ENCODE data around the gene ABHD6.

The ABHD6 gene

GRCh38 chr3:58193682-58194407, 43.7 kb upstream of the ABHD6 start:
- no peak overlapping the region for H2BK12ac ChIP-seq (ENCODE audit: low read length)
- WGBS (ENCODE audit: extremely low coverage, insufficient coverage, insufficient read length): no CpG with 5 or more reads among the region's 12 CpGs
- no peaks in the 10 kb centered on the region for H3K36me3 ChIP-seq (ENCODE audit: control insufficient read depth in 1 of 2, insufficient read depth in 2 of 2, low read length in 2 of 2)
- no peak overlapping the region for H4K8ac ChIP-seq (ENCODE audit: low read depth, low read length)
- no peak overlapping the region for H3K27ac ChIP-seq (ENCODE audit: low read depth, low read length)
- peaks cover 3 to 5% of the 10 kb centered on the region in 2 experiments for H3K4me1 ChIP-seq (ENCODE audit: control insufficient read depth in 1 of 2, insufficient read depth in 2 of 2, low read length in 2 of 2)
- no peak overlapping the region for H3K4ac ChIP-seq (ENCODE audit: low read depth, low read length)
- no peak overlapping the region for H3K18ac ChIP-seq (ENCODE audit: low read length)
- H3K79me1 ChIP-seq (ENCODE audit: low read length): no peaks in the 10 kb centered on the region
- no peak overlapping the region for H3K14ac ChIP-seq (ENCODE audit: low read length)
- H4K91ac ChIP-seq (ENCODE audit: low read depth, low read length): no peak overlapping the region
- H2BK120ac ChIP-seq (ENCODE audit: insufficient read depth, low read length, poor library complexity): no peak overlapping the region
- H2AK5ac ChIP-seq (ENCODE audit: low read length): no peak overlapping the region
- no peak overlapping the region for H3K4me2 ChIP-seq (ENCODE audit: low read length)
- H3K9ac ChIP-seq (ENCODE audit: low read length): no peak overlapping the region
- H4K12ac ChIP-seq (ENCODE audit: low read depth, low read length): no peak overlapping the region
- no peaks in the 10 kb centered on the region for H3K27me3 ChIP-seq (ENCODE audit: insufficient read depth, low read length)
- H3K9me3 ChIP-seq (ENCODE audit: insufficient read depth, low read depth, low read length): no peaks in the 10 kb centered on the region
- no peaks in the 10 kb centered on the region for H3K79me2 ChIP-seq (ENCODE audit: control insufficient read depth, insufficient read depth, low read length, poor library complexity)
- H3K4me3 ChIP-seq (ENCODE audit: low read depth, low read length): no peak overlapping the region
- no peak overlapping the region for H2BK5ac ChIP-seq (ENCODE audit: low read depth, low read length, poor library complexity)
- no peak overlapping the region for H2AFZ ChIP-seq (ENCODE audit: insufficient read depth, low read length, poor library complexity)
- no peak overlapping the region for H3K23ac ChIP-seq (ENCODE audit: low read length)
- DNase-seq: no peak

DNA sequence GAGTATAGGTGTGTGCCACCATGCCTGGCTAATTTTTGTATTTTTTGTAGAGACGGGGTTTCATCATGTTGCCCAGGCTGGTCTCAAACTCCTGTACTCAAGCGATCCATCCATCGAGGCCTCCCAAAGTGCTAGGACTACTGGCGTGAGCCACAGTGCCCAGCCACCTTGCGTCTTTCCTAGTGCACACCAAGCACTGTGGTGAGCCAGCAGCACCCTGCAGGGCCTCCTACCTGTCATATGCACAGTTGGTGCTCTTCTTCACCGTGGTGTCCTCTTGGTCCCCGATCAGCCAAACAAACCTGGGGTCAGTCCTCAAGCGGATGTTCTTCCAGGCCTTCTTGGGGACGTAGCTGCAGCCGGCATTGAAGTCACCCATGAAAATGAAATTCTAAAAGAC, 40.0 kb upstream of the ABHD6 start:
- Histone ChIP-seq H3K4me3 (ENCODE audit: low read depth, low read length) (no peak overlapping the region), H3K27ac (ENCODE audit: low read depth, low read length) (no peak overlapping the region), H2BK120ac (ENCODE audit: insufficient read depth, low read length, poor library complexity) (no peak overlapping the region), H2AK5ac (ENCODE audit: low read length) (no peak overlapping the region), H2BK5ac (ENCODE audit: low read depth, low read length, poor library complexity) (no peak overlapping the region), H4K8ac (ENCODE audit: low read depth, low read length) (no peak overlapping the region), H3K36me3 (ENCODE audit: control insufficient read depth in 1 of 2, insufficient read depth in 2 of 2, low read length in 2 of 2) (no peaks in the 10 kb centered on the region), H3K9me3 (ENCODE audit: insufficient read depth, low read depth, low read length) (peaks cover 3% of the 10 kb centered on the region), H3K23ac (ENCODE audit: low read length) (no peak overlapping the region), H3K79me1 (ENCODE audit: low read length) (no peaks in the 10 kb centered on the region), H3K4me1 (ENCODE audit: control insufficient read depth in 1 of 2, insufficient read depth in 2 of 2, low read length in 2 of 2) (peaks cover 0 to 2% of the 10 kb centered on the region in 2 experiments), H3K9ac (ENCODE audit: low read length) (no peak overlapping the region), H2BK12ac (ENCODE audit: low read length) (no peak overlapping the region), H4K91ac (ENCODE audit: low read depth, low read length) (no peak overlapping the region), H2AFZ (ENCODE audit: insufficient read depth, low read length, poor library complexity) (no peak overlapping the region), H4K12ac (ENCODE audit: low read depth, low read length) (no peak overlapping the region), H3K79me2 (ENCODE audit: control insufficient read depth, insufficient read depth, low read length, poor library complexity) (no peaks in the 10 kb centered on the region), H3K4me2 (ENCODE audit: low read length) (no peak overlapping the region), H3K18ac (ENCODE audit: low read length) (no peak overlapping the region), H3K27me3 (ENCODE audit: insufficient read depth, low read length) (no peaks in the 10 kb centered on the region), H3K4ac (ENCODE audit: low read depth, low read length) (no peak overlapping the region), H3K14ac (ENCODE audit: low read length) (no peak overlapping the region)
- WGBS (ENCODE audit: extremely low coverage, insufficient coverage, insufficient read length): no CpG with 5 or more reads among the region's 10 CpGs
- DNase-seq: no peak

DNA sequence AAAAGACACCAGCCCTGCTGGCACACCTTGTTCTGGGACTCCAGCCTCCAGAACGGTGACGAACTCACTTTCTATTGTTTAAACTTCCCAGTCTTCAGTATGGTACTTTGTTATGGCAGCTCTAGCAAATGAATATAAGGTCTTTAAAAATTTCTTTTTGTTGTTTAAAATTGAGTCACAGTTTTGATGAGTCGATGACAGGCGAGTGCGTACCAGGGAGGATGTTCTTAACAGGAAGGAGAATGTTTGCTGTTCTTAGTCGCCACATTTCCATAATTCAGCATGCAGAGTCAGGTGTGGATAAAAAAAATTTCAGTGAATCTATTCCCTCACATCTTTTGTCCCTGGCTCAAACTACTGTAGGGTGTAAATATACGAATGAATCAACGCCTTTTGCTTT, 39.2 kb upstream of the ABHD6 start:
- Histone ChIP-seq H2BK5ac (ENCODE audit: low read depth, low read length, poor library complexity) (no peak overlapping the region), H4K8ac (ENCODE audit: low read depth, low read length) (no peak overlapping the region), H3K27ac (ENCODE audit: low read depth, low read length) (no peak overlapping the region), H2BK120ac (ENCODE audit: insufficient read depth, low read length, poor library complexity) (no peak overlapping the region), H3K14ac (ENCODE audit: low read length) (no peak overlapping the region), H4K12ac (ENCODE audit: low read depth, low read length) (no peak overlapping the region), H4K91ac (ENCODE audit: low read depth, low read length) (no peak overlapping the region), H3K27me3 (ENCODE audit: insufficient read depth, low read length) (no peaks in the 10 kb centered on the region), H3K4ac (ENCODE audit: low read depth, low read length) (no peak overlapping the region), H3K9ac (ENCODE audit: low read length) (no peak overlapping the region), H3K79me2 (ENCODE audit: control insufficient read depth, insufficient read depth, low read length, poor library complexity) (no peaks in the 10 kb centered on the region), H3K36me3 (ENCODE audit: control insufficient read depth in 1 of 2, insufficient read depth in 2 of 2, low read length in 2 of 2) (no peaks in the 10 kb centered on the region), H3K4me2 (ENCODE audit: low read length) (no peak overlapping the region), H3K18ac (ENCODE audit: low read length) (no peak overlapping the region), H3K79me1 (ENCODE audit: low read length) (no peaks in the 10 kb centered on the region), H3K23ac (ENCODE audit: low read length) (no peak overlapping the region), H2BK12ac (ENCODE audit: low read length) (no peak overlapping the region), H3K4me3 (ENCODE audit: low read depth, low read length) (no peak overlapping the region), H2AFZ (ENCODE audit: insufficient read depth, low read length, poor library complexity) (no peak overlapping the region), H2AK5ac (ENCODE audit: low read length) (no peak overlapping the region), H3K9me3 (ENCODE audit: insufficient read depth, low read depth, low read length) (peaks cover 3% of the 10 kb centered on the region), H3K4me1 (ENCODE audit: control insufficient read depth in 1 of 2, insufficient read depth in 2 of 2, low read length in 2 of 2) (peaks cover 0 to 2% of the 10 kb centered on the region in 2 experiments)
- no peak for DNase-seq
- no CpG with 5 or more reads among the region's 8 CpGs for WGBS (ENCODE audit: extremely low coverage, insufficient coverage, insufficient read length)

DNA sequence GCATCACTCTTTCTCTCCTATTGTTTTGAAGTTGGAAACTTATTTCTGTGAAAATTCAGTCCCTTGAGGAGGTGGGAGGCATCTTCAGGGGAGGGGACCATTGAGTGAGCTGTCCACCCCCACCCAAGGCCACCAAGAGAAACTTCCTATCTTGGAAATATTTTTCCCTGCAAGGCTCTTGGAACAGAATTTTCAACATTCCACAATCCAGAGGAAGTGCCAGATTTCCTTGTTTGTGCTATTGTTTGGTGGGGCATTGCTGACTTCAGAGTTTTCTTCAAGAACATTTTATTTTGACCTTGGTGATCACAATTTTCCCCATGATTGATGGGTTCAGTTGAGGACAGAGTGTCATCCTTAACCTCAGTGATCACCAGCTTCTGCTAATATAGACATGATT, 38.8 kb upstream of the ABHD6 start:
- H2BK5ac ChIP-seq (ENCODE audit: low read depth, low read length, poor library complexity): no peak overlapping the region
- H3K9ac ChIP-seq (ENCODE audit: low read length): no peak overlapping the region
- no peak overlapping the region for H3K4ac ChIP-seq (ENCODE audit: low read depth, low read length)
- no peaks in the 10 kb centered on the region for H3K79me1 ChIP-seq (ENCODE audit: low read length)
- H3K27ac ChIP-seq (ENCODE audit: low read depth, low read length): no peak overlapping the region
- no peak overlapping the region for H3K23ac ChIP-seq (ENCODE audit: low read length)
- no peaks in the 10 kb centered on the region for H3K27me3 ChIP-seq (ENCODE audit: insufficient read depth, low read length)
- H2BK12ac ChIP-seq (ENCODE audit: low read length): no peak overlapping the region
- no peak overlapping the region for H2AK5ac ChIP-seq (ENCODE audit: low read length)
- H4K12ac ChIP-seq (ENCODE audit: low read depth, low read length): no peak overlapping the region
- no peak overlapping the region for H4K8ac ChIP-seq (ENCODE audit: low read depth, low read length)
- H3K14ac ChIP-seq (ENCODE audit: low read length): no peak overlapping the region
- peaks cover 0 to 2% of the 10 kb centered on the region in 2 experiments for H3K4me1 ChIP-seq (ENCODE audit: control insufficient read depth in 1 of 2, insufficient read depth in 2 of 2, low read length in 2 of 2)
- H3K18ac ChIP-seq (ENCODE audit: low read length): no peak overlapping the region
- no peak overlapping the region for H3K4me2 ChIP-seq (ENCODE audit: low read length)
- H3K4me3 ChIP-seq (ENCODE audit: low read depth, low read length): no peak overlapping the region
- no peaks in the 10 kb centered on the region for H3K79me2 ChIP-seq (ENCODE audit: control insufficient read depth, insufficient read depth, low read length, poor library complexity)
- peaks cover 3% of the 10 kb centered on the region for H3K9me3 ChIP-seq (ENCODE audit: insufficient read depth, low read depth, low read length)
- no peak for DNase-seq
- H4K91ac ChIP-seq (ENCODE audit: low read depth, low read length): no peak overlapping the region
- no peak overlapping the region for H2AFZ ChIP-seq (ENCODE audit: insufficient read depth, low read length, poor library complexity)
- no peaks in the 10 kb centered on the region for H3K36me3 ChIP-seq (ENCODE audit: control insufficient read depth in 1 of 2, insufficient read depth in 2 of 2, low read length in 2 of 2)
- no peak overlapping the region for H2BK120ac ChIP-seq (ENCODE audit: insufficient read depth, low read length, poor library complexity)
